Panc1 (cell line): ENCODE results near the gene SGF29. TPM values are rescaled to one million over a fixed set of nuclear protein-coding genes. Genes with fewer than 3 reads are reported as not detected.

Experiments used
- ATAC-seq: fragments of 200-7000 bp; cut with Tn5 transposase; 2 replicates; pipeline ENCODE4 v1.9.1; 2020; ENCODE audit warnings: mild to moderate bottlenecking, moderate library complexity
- BruUV-seq: library from RNA; stranded (reverse); fragments of 400-500 nt; replicated peaks from 2 replicates; lab custom pipeline; 2021; lab: Mats Ljungman, UMichigan
- CTCF ChIA-PET: fragments of 300-600 bp; sonication (Branson Sonifier 250); formaldehyde crosslinking; loops from one replicate; lab custom pipeline; 2022; ENCODE audit warnings: antibody characterized with exemption; lab: Charles Lee
- POLR2A ChIA-PET: fragments of 300-600 bp; sonication (Branson Sonifier 250); formaldehyde crosslinking; loops from one replicate; lab custom pipeline; 2022; ENCODE audit warnings: antibody characterized with exemption; lab: Charles Lee
- DNase-seq: peaks from one replicate; pipeline ENCODE4 v3.0.0-alpha.2; 2010; ENCODE audit warnings: low read depth, low spot score
- H3K27ac ChIP-seq: 2 replicates; pipeline ENCODE4 v1.5.1; 2011; ENCODE audit warnings: mild to moderate bottlenecking, low read length, inconsistent platforms
- H3K27me3 ChIP-seq: fragments of 200-500 bp; sonication (Bioruptor generic); 2 replicates; pipeline ENCODE4 v1.6.0; 2014; ENCODE audit warnings: low read length, inconsistent platforms; ENCODE audit not compliant: control insufficient read depth, insufficient read depth
- H3K36me3 ChIP-seq: fragments of 200-500 bp; sonication (Bioruptor generic); 2 replicates; pipeline ENCODE4 v1.5.1; 2014; ENCODE audit warnings: inconsistent platforms, mild to moderate bottlenecking, low read length, moderate library complexity; ENCODE audit not compliant: control insufficient read depth, insufficient read depth
- H3K4me1 ChIP-seq: 2 replicates; pipeline ENCODE4 v1.5.1; 2011; ENCODE audit warnings: inconsistent platforms, mild to moderate bottlenecking, low read length, moderate library complexity; ENCODE audit not compliant: control insufficient read depth, insufficient read depth
- H3K4me3 ChIP-seq, 2 experiments: 2 replicates each; pipeline ENCODE4 v1.5.1; 2011 to 2012; ENCODE audit warnings: low read depth in 2 of 2, low read length in 2 of 2, mild to moderate bottlenecking in 2 of 2, inconsistent platforms in 1 of 2, moderate library complexity in 1 of 2
- H3K9me3 ChIP-seq: fragments of 200-500 bp; sonication (Bioruptor generic); 2 replicates; pipeline ENCODE4 v1.5.1; 2014; ENCODE audit warnings: low read depth, mild to moderate bottlenecking, inconsistent platforms, low read length, moderate library complexity; ENCODE audit not compliant: control insufficient read depth, insufficient read depth
- CTCF ChIP-seq: fragments of 450-650 bp; IDR thresholded peaks from 2 replicates; pipeline ENCODE4 v1.5.1; 2017; ENCODE audit warnings: mild to moderate bottlenecking
- POLR2AphosphoS5 ChIP-seq: IDR thresholded peaks from 2 replicates; pipeline ENCODE4 v1.6.1; 2012; ENCODE audit warnings: mild to moderate bottlenecking, low read depth, low read length, moderate library complexity
- REST ChIP-seq, 2 experiments: IDR thresholded peaks; 2 replicates each; pipeline ENCODE4 v1.6.1; 2011 to 2012; ENCODE audit warnings: low read depth in 2 of 2, control low read depth in 1 of 2, low read length in 1 of 2, mild to moderate bottlenecking in 1 of 2, moderate library complexity in 1 of 2; ENCODE audit not compliant: insufficient read depth in 1 of 2
- SIN3A ChIP-seq: IDR thresholded peaks from 2 replicates; pipeline ENCODE4 v1.6.1; 2012; ENCODE audit warnings: low read depth, mild to moderate bottlenecking, low read length, moderate library complexity, borderline replicate concordance; ENCODE audit not compliant: insufficient read depth
- TCF7L2 ChIP-seq: IDR thresholded peaks from 2 replicates; pipeline ENCODE4 v1.6.1; 2011; ENCODE audit warnings: mild to moderate bottlenecking, low read depth, low read length, inconsistent platforms
- in situ Hi-C: cut with HindIII; loops from 2 replicates; pipeline ENCODE4 v1.10.0; 2016; ENCODE audit warnings: low sequenced_read_pairs, low pct_unique_long_range_greater_than_20kb
- intact Hi-C: fragments of 100-400 bp; cut with micrococcal nuclease; formaldehyde crosslinking; loops from one replicate; pipeline ENCODE4 v1.10.0; 2022; ENCODE audit not compliant: unreplicated experiment
- total RNA-seq: library from RNA; stranded (reverse); gene quantifications from one replicate; pipeline ENCODE4 v1.2.1, GENCODE V29; 2021; ENCODE audit not compliant: unreplicated experiment

SGF29 gene
- total RNA-seq, 1 experiment from 2014 or later = 29.5 TPM

- POLR2A ChIA-PET = no interaction called here
- Histone ChIP-seq H3K36me3 (no peaks in the 10 kb centered on the region), H3K4me1 (no peaks in the 10 kb centered on the region), H3K27me3 (no peaks in the 10 kb centered on the region), H3K27ac (no peak overlapping the region), H3K4me3 (no peak overlapping the region), H3K9me3 (no peaks in the 10 kb centered on the region)
- TF ChIP-seq SIN3A (no peak), TCF7L2 (no peak), POLR2AphosphoS5 (no peak), REST (IDR thresholded peaks at IDR 0.05; ENCODE audit: insufficient read depth in 1 of 2, low read depth in 2 of 2, low read length in 1 of 2) (no peak), CTCF (no peak)
- intact Hi-C loops = no loop called here
- in situ Hi-C loops = no loop called here
- DNase-seq = no peak
- CTCF ChIA-PET = no interaction called here
- no peak for ATAC-seq
- no TSS peak for BruUV-seq
Measured at GRCh38 chr16:28573738-28574718, 20.3 kb downstream of the SGF29 start.

- intact Hi-C loops = no loop called here
- ATAC-seq (no peak), DNase-seq (no peak)
- H3K9me3 ChIP-seq = no peaks in the 10 kb centered on the region
- ChIA-PET POLR2A (no interaction called here), CTCF (no interaction called here)
- H3K36me3 ChIP-seq = no peaks in the 10 kb centered on the region
- in situ Hi-C loops = no loop called here
- H3K27me3 ChIP-seq = no peaks in the 10 kb centered on the region
- no peak overlapping the region for H3K4me3 ChIP-seq
- TF ChIP-seq SIN3A = no peak
- TF ChIP-seq POLR2AphosphoS5 = no peak
- TF ChIP-seq REST (IDR thresholded peaks at IDR 0.05; ENCODE audit: insufficient read depth in 1 of 2, low read depth in 2 of 2, low read length in 1 of 2) = no peak
- TF ChIP-seq TCF7L2 = no peak
- TF ChIP-seq CTCF = no peak
- BruUV-seq = no TSS peak
- no peaks in the 10 kb centered on the region for H3K4me1 ChIP-seq
- H3K27ac ChIP-seq = no peak overlapping the region
Measured at GRCh38 chr16:28574925-28575324, 21.2 kb downstream of the SGF29 start.
